GM12878 (cell line): ENCODE data around the gene NDC80. TPM values are rescaled to one million over a fixed set of nuclear protein-coding genes. Genes with fewer than 3 reads are reported as not detected.
A peak's percentile ranks its signal among the peaks of the same experiment; 100 is the strongest.

Source experiments
- ATAC-seq: fragments of 200-7000 bp; cut with Tn5 transposase; 3 replicates; pipeline ENCODE4 v1.9.1; 2020; ENCODE audit warnings: mild to moderate bottlenecking, moderate library complexity
- BruUV-seq: library from RNA; stranded (reverse); fragments of 400-500 nt; replicated peaks from 2 replicates; lab custom pipeline; 2021; lab: Mats Ljungman, UMichigan
- CTCF ChIA-PET: fragments of 300-600 bp; sonication (Branson Sonifier 250); formaldehyde crosslinking; extraction: SDS; loops from one replicate; lab custom pipeline; 2021; ENCODE audit warnings: inconsistent platforms; lab: Yijun Ruan, JAX
- POLR2A ChIA-PET: fragments of 350-600 bp; formaldehyde crosslinking; extraction: SDS; loops from one replicate; lab custom pipeline; 2021; ENCODE audit warnings: inconsistent platforms; lab: Charles Lee
- RAD21 ChIA-PET: fragments of 300-600 bp; sonication (Branson Sonifier 250); formaldehyde crosslinking; loops from one replicate; lab custom pipeline; 2023; ENCODE audit warnings: antibody characterized with exemption; ENCODE audit not compliant: unreplicated experiment; lab: Charles Lee
- SMC1A ChIA-PET: fragments of 300-600 bp; sonication (Branson Sonifier 250); formaldehyde crosslinking; loops from one replicate; lab custom pipeline; 2023; ENCODE audit not compliant: unreplicated experiment, uncharacterized antibody; lab: Charles Lee
- DNase-seq: peaks from one replicate; pipeline ENCODE4 v3.0.0-alpha.2; 2011; ENCODE audit warnings: low read depth, low spot score
- FAIRE-seq: peaks from 3 replicates; lab custom pipeline; 2011; peaks lifted over from hg19 to GRCh38; lab: Jason Lieb, UNC
- H2AFZ ChIP-seq: 2 replicates; pipeline ENCODE4 v1.6.0; 2011; ENCODE audit warnings: low read depth, low read length, control low read depth; ENCODE audit not compliant: control insufficient read depth
- H3K27ac ChIP-seq: 2 replicates; pipeline ENCODE4 v1.5.1; 2011; ENCODE audit warnings: control low read depth; ENCODE audit not compliant: control insufficient read depth, insufficient read depth
- H3K27me3 ChIP-seq, 2 experiments: replicated peaks in 1 of 2; 2 replicates each; pipeline versions ENCODE4 v1.6.0 to v1.6.1; 2011; ENCODE audit warnings: low read length in 1 of 2; ENCODE audit not compliant: control insufficient read depth in 2 of 2, insufficient read depth in 2 of 2
- H3K36me3 ChIP-seq, 2 experiments: 2 replicates each; pipeline ENCODE4 v1.5.1; 2011; ENCODE audit warnings: low read length in 1 of 2; ENCODE audit not compliant: control insufficient read depth in 2 of 2, insufficient read depth in 2 of 2
- H3K4me1 ChIP-seq: 2 replicates; pipeline ENCODE4 v1.6.1; 2011; ENCODE audit warnings: mild to moderate bottlenecking, low read length, moderate library complexity, mixed read lengths; ENCODE audit not compliant: control insufficient read depth, insufficient read depth
- H3K4me2 ChIP-seq: 2 replicates; pipeline ENCODE4 v1.6.0; 2011; ENCODE audit warnings: control low read depth; ENCODE audit not compliant: control insufficient read depth, insufficient read depth
- H3K4me3 ChIP-seq: fragments of 200-600 bp; sonication (generic); 2 replicates; pipeline ENCODE4 v1.5.1; 2016
- H3K79me2 ChIP-seq: 2 replicates; pipeline ENCODE4 v1.6.0; 2011; ENCODE audit warnings: low read length; ENCODE audit not compliant: control insufficient read depth, insufficient read depth
- H3K9ac ChIP-seq: 2 replicates; pipeline ENCODE4 v1.8.0; 2011; ENCODE audit warnings: low read length, control low read depth, mixed read lengths; ENCODE audit not compliant: control insufficient read depth, insufficient read depth
- H3K9me3 ChIP-seq: replicated peaks from 3 replicates; pipeline ENCODE4 v1.5.1; 2011; ENCODE audit warnings: mild to moderate bottlenecking, low read length; ENCODE audit not compliant: control insufficient read depth, insufficient read depth
- H4K20me1 ChIP-seq: 2 replicates; pipeline ENCODE4 v1.6.0; 2011; ENCODE audit not compliant: control insufficient read depth, insufficient read depth
- ASH2L ChIP-seq: fragments of 300-600, 200-600 bp; sonication (generic); IDR thresholded peaks from 2 replicates; pipeline ENCODE4 v1.6.1; 2017; ENCODE audit warnings: low read depth, mild to moderate bottlenecking, borderline replicate concordance
- REST ChIP-seq: IDR thresholded peaks from 2 replicates; pipeline ENCODE4 v1.6.1; 2012; ENCODE audit warnings: mild to moderate bottlenecking, low read depth, low read length
- ZBTB40 ChIP-seq: fragments of 450-650 bp; IDR thresholded peaks from 2 replicates; pipeline ENCODE4 v1.6.1; 2016; ENCODE audit warnings: mild to moderate bottlenecking, moderate library complexity, borderline replicate concordance
- ZNF622 ChIP-seq: fragments of 450-650 bp; IDR thresholded peaks from 2 replicates; pipeline ENCODE4 v1.6.1; 2017; ENCODE audit warnings: mild to moderate bottlenecking, inconsistent platforms
- WGBS: methylation state at CpG from one replicate; pipeline ENCODE4 v1.1.6; 2016; ENCODE audit warnings: low lambda C conversion rate; ENCODE audit not compliant: insufficient replicate concordance, insufficient coverage; ENCODE audit errors: missing lambda C conversion rate; 5-methylcytosine and 5-hydroxymethylcytosine counted together
- in situ Hi-C: fragments of 300-500 bp; cut with MboI; formaldehyde crosslinking; loops from 9 replicates; pipeline ENCODE4 v1.14.3; 2018; ENCODE audit warnings: mixed read lengths
- intact Hi-C: fragments of 100-400 bp; cut with micrococcal nuclease; formaldehyde crosslinking; loops from one replicate; pipeline ENCODE4 v1.14.2; 2022; ENCODE audit not compliant: unreplicated experiment
- polyA plus RNA-seq, 11 experiments: library from polyadenylated mRNA; depleted of rRNA in 4 of 11; unstranded in 6 of 11; stranded (reverse) in 5 of 11; fragments of >200 nt; fragmentation: Nextera tagmentation in 4 of 11; fragmentation: Illumina TruSeq in 1 of 11; extraction: Ambion mirVana in 4 of 11; extraction: Trizol in 1 of 11; gene quantifications; 1 replicate in 1 of 11; 2 replicates in 10 of 11; pipeline versions ENCODE4 v1.2.1 to v1.2.3, GENCODE V29; 2011 to 2016; ENCODE audit warnings: inconsistent platforms in 2 of 11, missing spikeins in 2 of 11, low read depth in 1 of 11
- total RNA-seq, 4 experiments: library from RNA; depleted of rRNA in 3 of 4; stranded (reverse); fragments of >200 nt in 3 of 4; fragmentation: Illumina TruSeq in 1 of 4; extraction: Trizol in 1 of 4; gene quantifications; 2 replicates each; pipeline versions ENCODE4 v1.2.1 to v1.2.3, GENCODE V29; 2013 to 2021

NDC80 gene
- total and polyA plus RNA-seq, 10 of the 15 experiments (the other 5 are each of a cell fraction or from before 2014, with no cell fraction given) = 36.5 to 80.8 (median 54.7) TPM

- ChIA-PET SMC1A (no interaction called here), RAD21 (no interaction called here), CTCF (no interaction called here), POLR2A (no interaction called here)
- WGBS = 82% methylated on average over 5 of the region's 5 CpGs
- Histone ChIP-seq H4K20me1 (no peaks in the 10 kb centered on the region), H2AFZ (no peak overlapping the region), H3K27me3 (no peaks in the 10 kb centered on the region), H3K4me1 (no peaks in the 10 kb centered on the region), H3K4me3 (no peak overlapping the region), H3K27ac (no peak overlapping the region), H3K36me3 (peaks cover 3 to 37% of the 10 kb centered on the region in 2 experiments; a peak in 3 of 4 replicates), H3K9me3 (no peaks in the 10 kb centered on the region), H3K4me2 (no peak overlapping the region), H3K9ac (no peak overlapping the region), H3K79me2 (no peaks in the 10 kb centered on the region)
- no peak for ATAC-seq
- intact Hi-C loops = no loop called here
- FAIRE-seq = no peak
- TF ChIP-seq ZNF622 (no peak), ASH2L (no peak)
- BruUV-seq = no TSS peak
- in situ Hi-C loops = no loop called here
- no peak for DNase-seq
Measured at GRCh38 chr18:2610549-2610948, 39.2 kb downstream of the NDC80 start.

GRCh38 chr18:2612996-2613395 is 41.6 kb downstream of the NDC80 start:
- Histone ChIP-seq H3K36me3 (peaks cover 3 to 32% of the 10 kb centered on the region in 2 experiments; a peak in 3 of 4 replicates), H3K4me2 (no peak overlapping the region), H3K4me3 (no peak overlapping the region), H3K4me1 (no peaks in the 10 kb centered on the region), H3K9ac (no peak overlapping the region), H3K27ac (no peak overlapping the region), H3K27me3 (no peaks in the 10 kb centered on the region), H4K20me1 (no peaks in the 10 kb centered on the region), H3K79me2 (no peaks in the 10 kb centered on the region), H3K9me3 (no peaks in the 10 kb centered on the region), H2AFZ (no peak overlapping the region)
- no peak for TF ChIP-seq REST
- TF ChIP-seq ZBTB40 = peak; percentile 55
- ChIA-PET POLR2A (no interaction called here), SMC1A (interaction anchor here (1.2 to 1.3 kb wide), 2 partner anchors 28 to 43 kb away, joined by 3 read pairs; no protein-coding TSS in a partner anchor), RAD21 (no interaction called here), CTCF (no interaction called here)
- no peak for DNase-seq
- ATAC-seq = no peak
- 100% methylated on average over 1 of the region's 1 CpG for WGBS
- no peak for FAIRE-seq
- in situ Hi-C loops = no loop called here
- no TSS peak for BruUV-seq
- intact Hi-C loops = no loop called here
